Thyroid gland (tissue), 4 donors: ENCODE measurements around the gene CREB5. TPM values are rescaled to one million over a fixed set of nuclear protein-coding genes. Genes with fewer than 3 reads are reported as not detected.

Source experiments
- DNase-seq, 2 donors: peaks; one replicate each; pipeline ENCODE4 v3.0.0-alpha.2; 2019
- H3K27ac ChIP-seq, 3 donors: fragments of 200-600 bp; sonication (generic); 1 replicate in 2 of 3; 2 replicates in 1 of 3; pipeline ENCODE4 v1.5.1; 2016 to 2019; ENCODE audit warnings: mild to moderate bottlenecking in 1 of 3, moderate library complexity in 1 of 3
- H3K27me3 ChIP-seq: fragments of 200-600 bp; sonication (generic); one replicate; pipeline ENCODE4 v1.5.1; 2019
- H3K36me3 ChIP-seq, 2 donors: fragments of 200-600 bp; sonication (generic); one replicate each; pipeline ENCODE4 v1.5.1; 2016 to 2019
- H3K4me1 ChIP-seq, 2 donors: fragments of 200-600 bp; sonication (generic); one replicate each; pipeline ENCODE4 v1.5.1; 2017 to 2019
- H3K4me3 ChIP-seq, 3 donors: fragments of 200-600 bp; sonication (generic); replicated peaks in 1 of 3; 1 replicate in 2 of 3; 2 replicates in 1 of 3; pipeline ENCODE4 v1.5.1; 2016; ENCODE audit warnings: mild to moderate bottlenecking in 1 of 3
- H3K9me3 ChIP-seq: fragments of 200-600 bp; sonication (generic); one replicate; pipeline ENCODE4 v1.5.1; 2017
- CTCF ChIP-seq, 6 experiments: fragments of 200-600 bp in 3 of 6; fragments of 450-650 bp in 3 of 6; sonication (generic) in 3 of 6; IDR thresholded peaks; one replicate each; pipeline ENCODE4 v1.5.1; 2016 to 2019; ENCODE audit warnings: antibody characterized with exemption in 6 of 6, mild to moderate bottlenecking in 2 of 6, inconsistent platforms in 1 of 6, moderate library complexity in 1 of 6
- POLR2A ChIP-seq, 2 donors: fragments of 450-650 bp; IDR thresholded peaks; one replicate each; pipeline ENCODE4 v1.6.1; 2017; ENCODE audit warnings: antibody characterized with exemption in 2 of 2, mild to moderate bottlenecking in 2 of 2, moderate library complexity in 1 of 2
- WGBS, 2 donors: methylation state at CpG; one replicate each; pipeline ENCODE4 v1.1.5; 2017; 5-methylcytosine and 5-hydroxymethylcytosine counted together
- intact Hi-C: fragments of 100-400 bp; cut with DNase I; formaldehyde crosslinking; loops from one replicate; pipeline ENCODE4 v1.15.1; 2023
- total RNA-seq, 4 donors: library from RNA; depleted of rRNA; stranded (reverse); fragments of >200 nt; gene quantifications; one replicate each; pipeline ENCODE4 v1.2.3, GENCODE V29; 2016

CREB5 gene
- total RNA-seq, 4 donors from 2014 or later = 2.5 to 13.6 (median 6.5) TPM

GRCh38 chr7:28733035-28733434 lies 320.7 kb downstream of the CREB5 start:
- DNase-seq = no peak
- TF ChIP-seq POLR2A (IDR thresholded peaks at IDR 0.05) (no peak), CTCF (IDR thresholded peaks at IDR 0.05) (no peak)
- intact Hi-C loops = no loop called here
- Histone ChIP-seq H3K27me3 (no peaks in the 10 kb centered on the region), H3K27ac (no peak overlapping the region), H3K4me1 (no peaks in the 10 kb centered on the region), H3K36me3 (no peaks in the 10 kb centered on the region), H3K9me3 (no peaks in the 10 kb centered on the region), H3K4me3 (no peak overlapping the region)
- WGBS, 2 donors = 87 to 95% methylated on average over 2 of the region's 2 CpGs

DNA sequence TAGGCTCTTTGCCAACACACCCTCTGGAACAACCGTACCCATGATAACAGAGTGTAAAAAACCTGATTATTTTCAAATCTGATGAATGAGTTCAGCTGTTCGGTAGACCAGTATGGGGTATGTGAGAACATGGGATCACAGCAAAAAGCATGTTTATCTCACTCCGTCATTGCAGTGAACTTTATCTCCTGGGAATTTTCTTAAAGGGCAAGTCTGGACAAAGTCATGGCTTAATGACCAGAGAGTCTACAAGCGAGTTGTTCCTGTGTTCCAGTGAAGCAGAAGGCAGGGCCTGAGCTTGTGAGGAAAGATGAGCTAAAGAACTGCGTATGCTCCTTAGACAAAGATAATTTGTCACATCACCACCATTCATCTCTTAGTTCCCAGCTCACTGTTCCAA lies 326.1 kb downstream of the CREB5 start:
- TF ChIP-seq POLR2A (IDR thresholded peaks at IDR 0.05) = no peak
- no peak for TF ChIP-seq CTCF (IDR thresholded peaks at IDR 0.05)
- Histone ChIP-seq H3K4me1 (no peaks in the 10 kb centered on the region), H3K36me3 (no peaks in the 10 kb centered on the region), H3K9me3 (no peaks in the 10 kb centered on the region), H3K27ac (no peak overlapping the region), H3K4me3 (no peak overlapping the region), H3K27me3 (no peaks in the 10 kb centered on the region)
- no peak for DNase-seq
- WGBS, 2 donors = 66 to 75% methylated on average over 5 of the region's 5 CpGs
- intact Hi-C loops = no loop called here

- intact Hi-C loops = no loop called here
- H3K27me3 ChIP-seq = no peaks in the 10 kb centered on the region
- 78 to 84% methylated on average over 3 of the region's 3 CpGs for WGBS, 2 donors
- no peak for DNase-seq
- no peaks in the 10 kb centered on the region for H3K9me3 ChIP-seq
- H3K36me3 ChIP-seq = no peaks in the 10 kb centered on the region
- no peaks in the 10 kb centered on the region for H3K4me1 ChIP-seq
- no peak for TF ChIP-seq POLR2A (IDR thresholded peaks at IDR 0.05)
- no peak overlapping the region for H3K27ac ChIP-seq
- H3K4me3 ChIP-seq = no peak overlapping the region
Measured at GRCh38 chr7:28739128-28739527, 326.8 kb downstream of the CREB5 start.

- no peak for DNase-seq
- no peak overlapping the region for H3K4me3 ChIP-seq
- no peaks in the 10 kb centered on the region for H3K4me1 ChIP-seq
- no peaks in the 10 kb centered on the region for H3K36me3 ChIP-seq
- H3K27me3 ChIP-seq = no peaks in the 10 kb centered on the region
- H3K9me3 ChIP-seq = no peaks in the 10 kb centered on the region
- intact Hi-C loops = no loop called here
- no peak overlapping the region for H3K27ac ChIP-seq
- TF ChIP-seq CTCF (IDR thresholded peaks at IDR 0.05) = no peak
- no peak for TF ChIP-seq POLR2A (IDR thresholded peaks at IDR 0.05)
- 64 to 66% methylated on average over 5 of the region's 5 CpGs for WGBS, 2 donors
Measured at GRCh38 chr7:28739826-28740225, 327.5 kb downstream of the CREB5 start.

DNA sequence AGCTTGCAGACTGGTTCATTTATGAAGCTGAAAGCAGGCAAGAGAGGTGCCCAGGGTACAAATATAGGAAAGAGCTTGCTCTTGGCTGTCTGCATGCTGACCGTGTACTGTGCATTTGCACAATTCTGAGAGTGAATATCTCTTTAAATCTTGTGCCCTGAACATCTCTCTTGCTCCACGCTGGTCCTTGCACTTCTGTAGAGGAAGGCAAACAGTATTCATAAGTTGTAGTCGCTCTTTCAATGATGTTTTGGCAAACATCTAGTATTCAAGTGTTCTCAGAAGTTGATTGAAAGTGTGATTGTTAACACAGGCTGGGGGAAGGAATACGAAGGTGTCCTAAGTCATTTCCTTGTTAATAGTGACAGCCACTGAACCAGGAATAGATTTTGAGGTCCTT lies 332.6 kb downstream of the CREB5 start:
- H3K27ac ChIP-seq = no peak overlapping the region
- intact Hi-C loops = no loop called here

More for the DNA sequence above, 332.6 kb downstream of the CREB5 start:
- DNase-seq = no peak
- no peaks in the 10 kb centered on the region for H3K36me3 ChIP-seq
- H3K27me3 ChIP-seq = no peaks in the 10 kb centered on the region
- H3K4me1 ChIP-seq = no peaks in the 10 kb centered on the region
- H3K9me3 ChIP-seq = no peaks in the 10 kb centered on the region
- H3K4me3 ChIP-seq = no peak overlapping the region
- 23 to 50% methylated on average over 4 of the region's 4 CpGs for WGBS, 2 donors
- no peak for TF ChIP-seq CTCF (IDR thresholded peaks at IDR 0.05)
- no peak for TF ChIP-seq POLR2A (IDR thresholded peaks at IDR 0.05)
